GM18517 (cell line): ENCODE data around the gene RIMBP3B.
"Not testable (repeated sequence)": the region's sequence is repeated elsewhere in the genome, so short reads cannot be mapped to it uniquely, and the experiment has no call there.

Experiments
- ATAC-seq: cut with Tn5 transposase; IDR thresholded peaks from one replicate; pipeline ENCODE4 v1.9.1; 2021; ENCODE audit warnings: mild to moderate bottlenecking, moderate library complexity; ENCODE audit not compliant: unreplicated experiment

Gene RIMBP3B

GRCh38 chr22:21417227-21417746 is 33.7 kb downstream of the RIMBP3B start, which contains the start of gene HIC2:
Gene HIC2, plus strand, starts transcription at chr22:21417371. Its CDS starts 25,461 bp downstream, at chr22:21442832.
- not testable (repeated sequence) for ATAC-seq

- not testable (repeated sequence) for ATAC-seq
Measured at GRCh38 chr22:21417853-21418252, 34.3 kb downstream of the RIMBP3B start.

- not testable (repeated sequence) for ATAC-seq
Measured at GRCh38 chr22:21418974-21419638, 35.6 kb downstream of the RIMBP3B start.

DNA sequence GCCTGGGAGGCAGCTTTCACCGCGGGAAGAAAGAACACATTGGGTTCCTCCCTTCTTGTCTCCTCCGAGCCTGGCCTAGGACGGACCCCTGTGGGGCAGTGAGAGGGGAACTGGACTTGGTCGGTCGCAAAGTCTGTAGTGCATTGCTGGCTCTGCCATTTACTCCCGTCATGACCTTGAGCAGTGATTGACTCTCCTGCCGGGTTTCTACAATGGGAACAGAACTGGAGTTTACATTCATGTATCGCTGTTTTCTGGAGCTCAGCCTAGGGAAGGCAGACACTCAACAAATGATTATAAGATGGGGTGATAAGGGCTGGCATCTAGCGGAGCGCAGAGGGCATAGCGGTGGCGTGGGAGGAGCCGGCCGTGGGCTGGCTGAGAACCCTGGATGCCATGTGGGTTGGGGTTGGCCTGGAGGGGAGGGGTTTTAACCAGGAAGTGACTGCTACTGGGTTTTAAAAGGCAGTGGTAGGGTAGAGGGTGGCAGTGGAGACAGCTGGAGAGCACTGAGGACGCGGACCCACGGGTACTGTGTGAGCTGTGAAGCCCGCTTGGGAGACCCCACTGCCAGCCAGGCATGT is 36.7 kb downstream of the RIMBP3B start:
- not testable (repeated sequence) for ATAC-seq

- not testable (repeated sequence) for ATAC-seq
Measured at GRCh38 chr22:21424084-21424709, 40.6 kb downstream of the RIMBP3B start.

GRCh38 chr22:21434378-21435233 is 51.1 kb downstream of the RIMBP3B start:
- not testable (repeated sequence) for ATAC-seq

- not testable (repeated sequence) for ATAC-seq
Measured at GRCh38 chr22:21435998-21436810, 52.7 kb downstream of the RIMBP3B start.

DNA sequence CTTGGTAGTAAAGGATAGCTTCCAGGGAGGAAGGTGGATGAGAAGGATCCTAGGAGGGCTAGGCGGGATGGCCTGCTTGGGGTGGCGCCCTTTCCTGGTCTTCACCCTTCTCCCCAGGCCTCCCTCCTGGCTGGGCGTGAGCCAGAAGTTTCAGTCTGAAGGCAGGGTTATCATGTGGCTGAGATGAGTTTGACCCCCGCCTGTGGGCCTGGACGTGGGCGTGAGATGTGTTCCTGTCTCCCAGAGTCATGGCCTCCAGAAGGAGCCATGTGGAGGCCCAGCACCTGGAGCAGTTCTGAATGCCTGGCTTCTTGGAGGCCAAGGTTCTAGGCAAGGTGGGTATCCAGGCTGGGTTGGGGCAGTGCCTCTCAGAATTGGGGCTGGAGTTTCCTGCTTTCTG is 54.5 kb downstream of the RIMBP3B start:
- not testable (repeated sequence) for ATAC-seq
